Panc1 (cell line): ENCODE results near the gene SLX4IP. TPM values are rescaled to one million over a fixed set of nuclear protein-coding genes. Genes with fewer than 3 reads are reported as not detected.

ENCODE experiments used
- ATAC-seq: fragments of 200-7000 bp; cut with Tn5 transposase; 2 replicates; pipeline ENCODE4 v1.9.1; 2020; ENCODE audit warnings: mild to moderate bottlenecking, moderate library complexity
- BruUV-seq: library from RNA; stranded (reverse); fragments of 400-500 nt; replicated peaks from 2 replicates; lab custom pipeline; 2021; lab: Mats Ljungman, UMichigan
- CTCF ChIA-PET: fragments of 300-600 bp; sonication (Branson Sonifier 250); formaldehyde crosslinking; loops from one replicate; lab custom pipeline; 2022; ENCODE audit warnings: antibody characterized with exemption; lab: Charles Lee
- POLR2A ChIA-PET: fragments of 300-600 bp; sonication (Branson Sonifier 250); formaldehyde crosslinking; loops from one replicate; lab custom pipeline; 2022; ENCODE audit warnings: antibody characterized with exemption; lab: Charles Lee
- DNase-seq: peaks from one replicate; pipeline ENCODE4 v3.0.0-alpha.2; 2010; ENCODE audit warnings: low read depth, low spot score
- H3K27ac ChIP-seq: 2 replicates; pipeline ENCODE4 v1.5.1; 2011; ENCODE audit warnings: mild to moderate bottlenecking, low read length, inconsistent platforms
- H3K27me3 ChIP-seq: fragments of 200-500 bp; sonication (Bioruptor generic); 2 replicates; pipeline ENCODE4 v1.6.0; 2014; ENCODE audit warnings: low read length, inconsistent platforms; ENCODE audit not compliant: control insufficient read depth, insufficient read depth
- H3K36me3 ChIP-seq: fragments of 200-500 bp; sonication (Bioruptor generic); 2 replicates; pipeline ENCODE4 v1.5.1; 2014; ENCODE audit warnings: inconsistent platforms, mild to moderate bottlenecking, low read length, moderate library complexity; ENCODE audit not compliant: control insufficient read depth, insufficient read depth
- H3K4me1 ChIP-seq: 2 replicates; pipeline ENCODE4 v1.5.1; 2011; ENCODE audit warnings: inconsistent platforms, mild to moderate bottlenecking, low read length, moderate library complexity; ENCODE audit not compliant: control insufficient read depth, insufficient read depth
- H3K4me3 ChIP-seq, 2 experiments: 2 replicates each; pipeline ENCODE4 v1.5.1; 2011 to 2012; ENCODE audit warnings: low read depth in 2 of 2, low read length in 2 of 2, mild to moderate bottlenecking in 2 of 2, inconsistent platforms in 1 of 2, moderate library complexity in 1 of 2
- H3K9me3 ChIP-seq: fragments of 200-500 bp; sonication (Bioruptor generic); 2 replicates; pipeline ENCODE4 v1.5.1; 2014; ENCODE audit warnings: low read depth, mild to moderate bottlenecking, inconsistent platforms, low read length, moderate library complexity; ENCODE audit not compliant: control insufficient read depth, insufficient read depth
- POLR2AphosphoS5 ChIP-seq: IDR thresholded peaks from 2 replicates; pipeline ENCODE4 v1.6.1; 2012; ENCODE audit warnings: mild to moderate bottlenecking, low read depth, low read length, moderate library complexity
- SIN3A ChIP-seq: IDR thresholded peaks from 2 replicates; pipeline ENCODE4 v1.6.1; 2012; ENCODE audit warnings: low read depth, mild to moderate bottlenecking, low read length, moderate library complexity, borderline replicate concordance; ENCODE audit not compliant: insufficient read depth
- TCF7L2 ChIP-seq: IDR thresholded peaks from 2 replicates; pipeline ENCODE4 v1.6.1; 2011; ENCODE audit warnings: mild to moderate bottlenecking, low read depth, low read length, inconsistent platforms
- in situ Hi-C: cut with HindIII; loops from 2 replicates; pipeline ENCODE4 v1.10.0; 2016; ENCODE audit warnings: low sequenced_read_pairs, low pct_unique_long_range_greater_than_20kb
- intact Hi-C: fragments of 100-400 bp; cut with micrococcal nuclease; formaldehyde crosslinking; loops from one replicate; pipeline ENCODE4 v1.10.0; 2022; ENCODE audit not compliant: unreplicated experiment
- total RNA-seq: library from RNA; stranded (reverse); gene quantifications from one replicate; pipeline ENCODE4 v1.2.1, GENCODE V29; 2021; ENCODE audit not compliant: unreplicated experiment
- TF ChIP-seq, protein P1 (sequence below), 2 experiments: IDR thresholded peaks; 2 replicates each; pipeline ENCODE4 v1.6.1; 2011 to 2012; ENCODE audit warnings: low read depth in 2 of 2, control low read depth in 1 of 2, low read length in 1 of 2, mild to moderate bottlenecking in 1 of 2, moderate library complexity in 1 of 2; ENCODE audit not compliant: insufficient read depth in 1 of 2
- TF ChIP-seq, protein P2 (sequence below): fragments of 450-650 bp; IDR thresholded peaks from 2 replicates; pipeline ENCODE4 v1.5.1; 2017; ENCODE audit warnings: mild to moderate bottlenecking

The SLX4IP gene
- total RNA-seq, 1 experiment from 2014 or later: 5.4 TPM

DNA sequence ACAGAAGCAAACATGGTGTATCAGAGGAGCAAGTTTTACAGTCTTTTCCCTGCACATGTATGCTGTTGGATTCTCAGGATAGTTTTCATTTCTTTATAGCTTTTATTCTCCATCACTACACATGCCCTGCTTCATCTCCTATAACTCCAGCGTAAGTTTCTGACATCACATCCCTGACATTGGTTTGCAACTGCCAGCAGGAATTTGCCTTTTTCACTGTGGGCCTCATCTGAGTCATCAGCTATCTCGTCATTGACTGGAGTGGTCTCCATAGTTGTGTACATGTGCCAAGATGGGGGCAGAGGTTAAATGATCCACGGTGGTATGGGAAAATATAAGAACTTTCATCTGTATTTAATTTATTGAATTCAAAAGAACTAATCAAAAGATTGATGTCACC lies 96.7 kb downstream of the SLX4IP start:
- no peaks in the 10 kb centered on the region for H3K9me3 ChIP-seq
- intact Hi-C loops (no loop called here), in situ Hi-C loops (no loop called here)
- DNase-seq (no peak), ATAC-seq (no peak)
- H3K36me3 ChIP-seq: no peaks in the 10 kb centered on the region
- H3K27me3 ChIP-seq: no peaks in the 10 kb centered on the region
- POLR2A ChIA-PET: no interaction called here
- BruUV-seq: no TSS peak
- H3K27ac ChIP-seq: no peak overlapping the region
- no peak overlapping the region for H3K4me3 ChIP-seq
- CTCF ChIA-PET: no interaction called here
- TF ChIP-seq SIN3A (no peak), TCF7L2 (no peak), POLR2AphosphoS5 (no peak)
- TF ChIP-seq, protein P1, sequence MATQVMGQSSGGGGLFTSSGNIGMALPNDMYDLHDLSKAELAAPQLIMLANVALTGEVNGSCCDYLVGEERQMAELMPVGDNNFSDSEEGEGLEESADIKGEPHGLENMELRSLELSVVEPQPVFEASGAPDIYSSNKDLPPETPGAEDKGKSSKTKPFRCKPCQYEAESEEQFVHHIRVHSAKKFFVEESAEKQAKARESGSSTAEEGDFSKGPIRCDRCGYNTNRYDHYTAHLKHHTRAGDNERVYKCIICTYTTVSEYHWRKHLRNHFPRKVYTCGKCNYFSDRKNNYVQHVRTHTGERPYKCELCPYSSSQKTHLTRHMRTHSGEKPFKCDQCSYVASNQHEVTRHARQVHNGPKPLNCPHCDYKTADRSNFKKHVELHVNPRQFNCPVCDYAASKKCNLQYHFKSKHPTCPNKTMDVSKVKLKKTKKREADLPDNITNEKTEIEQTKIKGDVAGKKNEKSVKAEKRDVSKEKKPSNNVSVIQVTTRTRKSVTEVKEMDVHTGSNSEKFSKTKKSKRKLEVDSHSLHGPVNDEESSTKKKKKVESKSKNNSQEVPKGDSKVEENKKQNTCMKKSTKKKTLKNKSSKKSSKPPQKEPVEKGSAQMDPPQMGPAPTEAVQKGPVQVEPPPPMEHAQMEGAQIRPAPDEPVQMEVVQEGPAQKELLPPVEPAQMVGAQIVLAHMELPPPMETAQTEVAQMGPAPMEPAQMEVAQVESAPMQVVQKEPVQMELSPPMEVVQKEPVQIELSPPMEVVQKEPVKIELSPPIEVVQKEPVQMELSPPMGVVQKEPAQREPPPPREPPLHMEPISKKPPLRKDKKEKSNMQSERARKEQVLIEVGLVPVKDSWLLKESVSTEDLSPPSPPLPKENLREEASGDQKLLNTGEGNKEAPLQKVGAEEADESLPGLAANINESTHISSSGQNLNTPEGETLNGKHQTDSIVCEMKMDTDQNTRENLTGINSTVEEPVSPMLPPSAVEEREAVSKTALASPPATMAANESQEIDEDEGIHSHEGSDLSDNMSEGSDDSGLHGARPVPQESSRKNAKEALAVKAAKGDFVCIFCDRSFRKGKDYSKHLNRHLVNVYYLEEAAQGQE (IDR thresholded peaks at IDR 0.05; ENCODE audit: insufficient read depth in 1 of 2, low read depth in 2 of 2, low read length in 1 of 2): no peak
- TF ChIP-seq, protein P2, sequence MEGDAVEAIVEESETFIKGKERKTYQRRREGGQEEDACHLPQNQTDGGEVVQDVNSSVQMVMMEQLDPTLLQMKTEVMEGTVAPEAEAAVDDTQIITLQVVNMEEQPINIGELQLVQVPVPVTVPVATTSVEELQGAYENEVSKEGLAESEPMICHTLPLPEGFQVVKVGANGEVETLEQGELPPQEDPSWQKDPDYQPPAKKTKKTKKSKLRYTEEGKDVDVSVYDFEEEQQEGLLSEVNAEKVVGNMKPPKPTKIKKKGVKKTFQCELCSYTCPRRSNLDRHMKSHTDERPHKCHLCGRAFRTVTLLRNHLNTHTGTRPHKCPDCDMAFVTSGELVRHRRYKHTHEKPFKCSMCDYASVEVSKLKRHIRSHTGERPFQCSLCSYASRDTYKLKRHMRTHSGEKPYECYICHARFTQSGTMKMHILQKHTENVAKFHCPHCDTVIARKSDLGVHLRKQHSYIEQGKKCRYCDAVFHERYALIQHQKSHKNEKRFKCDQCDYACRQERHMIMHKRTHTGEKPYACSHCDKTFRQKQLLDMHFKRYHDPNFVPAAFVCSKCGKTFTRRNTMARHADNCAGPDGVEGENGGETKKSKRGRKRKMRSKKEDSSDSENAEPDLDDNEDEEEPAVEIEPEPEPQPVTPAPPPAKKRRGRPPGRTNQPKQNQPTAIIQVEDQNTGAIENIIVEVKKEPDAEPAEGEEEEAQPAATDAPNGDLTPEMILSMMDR: no peak
- no peaks in the 10 kb centered on the region for H3K4me1 ChIP-seq

DNA sequence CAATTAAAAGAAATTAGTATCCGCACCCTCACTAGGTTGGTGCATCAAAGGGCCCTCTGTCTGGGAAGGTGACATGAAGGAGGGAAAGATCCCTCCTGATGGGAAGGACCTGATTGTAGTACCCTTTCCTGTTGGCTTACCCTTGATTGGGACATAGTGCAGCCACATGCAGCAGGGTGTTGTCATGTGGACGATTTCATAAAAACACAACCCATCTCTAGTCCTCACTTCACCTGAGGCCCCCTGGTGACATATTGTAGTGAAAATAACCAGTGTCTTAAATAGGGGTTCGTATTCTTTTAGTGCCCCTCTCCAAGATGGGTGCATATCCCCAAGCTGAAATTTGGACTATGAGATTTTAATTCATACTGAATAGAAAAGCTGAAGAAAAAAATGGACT lies 97.3 kb downstream of the SLX4IP start:
- POLR2A ChIA-PET: no interaction called here

More for the DNA sequence above, 97.3 kb downstream of the SLX4IP start:
- DNase-seq (no peak), ATAC-seq (no peak)
- Histone ChIP-seq H3K4me1 (no peaks in the 10 kb centered on the region; the same call in 1 of the 2 replicates), H3K27me3 (no peaks in the 10 kb centered on the region), H3K27ac (no peak overlapping the region), H3K9me3 (no peaks in the 10 kb centered on the region), H3K4me3 (no peak overlapping the region), H3K36me3 (no peaks in the 10 kb centered on the region)
- in situ Hi-C loops (no loop called here), intact Hi-C loops (no loop called here)
- TF ChIP-seq SIN3A (no peak), POLR2AphosphoS5 (no peak), TCF7L2 (no peak)
- TF ChIP-seq, protein P2: no peak
- TF ChIP-seq, protein P1 (IDR thresholded peaks at IDR 0.05; ENCODE audit: insufficient read depth in 1 of 2, low read depth in 2 of 2, low read length in 1 of 2): no peak
- CTCF ChIA-PET: no interaction called here
- BruUV-seq: no TSS peak
